ENCODE measurements around the gene OR2B6. TPM values are rescaled to one million over a fixed set of nuclear protein-coding genes. Genes with fewer than 3 reads are reported as not detected.

Gene OR2B6
- total RNA-seq, 1 experiment from 2014 or later, result 1.6 TPM

DNA sequence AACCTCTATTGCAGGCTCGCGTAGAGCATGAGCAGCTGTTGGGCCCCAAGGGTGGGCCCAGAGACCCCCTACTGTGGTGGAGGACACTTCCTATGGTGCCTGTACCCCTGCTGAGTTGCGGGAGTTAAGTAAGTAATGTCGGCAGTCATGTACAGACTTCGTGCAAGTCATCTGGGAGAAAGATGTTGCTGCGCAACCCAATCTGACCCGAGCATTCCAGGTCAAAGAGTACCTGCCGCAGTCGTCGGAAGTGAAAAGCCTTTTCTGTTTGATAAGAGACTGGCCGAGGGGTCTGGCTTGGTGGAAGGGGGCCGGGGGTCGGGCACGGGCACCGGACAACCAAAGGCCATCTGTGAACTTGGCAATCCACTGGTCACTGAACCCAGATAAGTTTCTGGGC is 44.3 kb downstream of the OR2B6 start:
- POLR2A ChIA-PET (ENCODE audit: unreplicated experiment), result no interaction called here
- H3K4me1 ChIP-seq (replicated peaks; ENCODE audit: insufficient read depth), result no peaks in the 10 kb centered on the region
- no peak overlapping the region for H3K27ac ChIP-seq
- no peaks in the 10 kb centered on the region for H3K9me3 ChIP-seq (ENCODE audit: insufficient read depth, low read depth)
- H3K4me3 ChIP-seq, result no peak overlapping the region
- H3K9me2 ChIP-seq (ENCODE audit: insufficient read depth), result no peaks in the 10 kb centered on the region
- intact Hi-C loops (cut with micrococcal nuclease; ENCODE audit: unreplicated experiment), result no loop called here
- H3K27me3 ChIP-seq (ENCODE audit: insufficient read depth, low read depth), result no peaks in the 10 kb centered on the region
- no peaks in the 10 kb centered on the region for H3K79me2 ChIP-seq (ENCODE audit: low read depth)
- DNase-seq, result no peak
- H3K36me3 ChIP-seq (ENCODE audit: low read depth), result no peaks in the 10 kb centered on the region
- H3F3A ChIP-seq (ENCODE audit: insufficient read depth, low read depth), result no peaks in the 10 kb centered on the region
- BruUV-seq (replicated peaks), result no TSS peak
- H2AFZ ChIP-seq, result no peak overlapping the region
- no peak for TF ChIP-seq EZH2 (IDR thresholded peaks at IDR 0.05; ENCODE audit: low read depth)
- TF ChIP-seq, protein P1, sequence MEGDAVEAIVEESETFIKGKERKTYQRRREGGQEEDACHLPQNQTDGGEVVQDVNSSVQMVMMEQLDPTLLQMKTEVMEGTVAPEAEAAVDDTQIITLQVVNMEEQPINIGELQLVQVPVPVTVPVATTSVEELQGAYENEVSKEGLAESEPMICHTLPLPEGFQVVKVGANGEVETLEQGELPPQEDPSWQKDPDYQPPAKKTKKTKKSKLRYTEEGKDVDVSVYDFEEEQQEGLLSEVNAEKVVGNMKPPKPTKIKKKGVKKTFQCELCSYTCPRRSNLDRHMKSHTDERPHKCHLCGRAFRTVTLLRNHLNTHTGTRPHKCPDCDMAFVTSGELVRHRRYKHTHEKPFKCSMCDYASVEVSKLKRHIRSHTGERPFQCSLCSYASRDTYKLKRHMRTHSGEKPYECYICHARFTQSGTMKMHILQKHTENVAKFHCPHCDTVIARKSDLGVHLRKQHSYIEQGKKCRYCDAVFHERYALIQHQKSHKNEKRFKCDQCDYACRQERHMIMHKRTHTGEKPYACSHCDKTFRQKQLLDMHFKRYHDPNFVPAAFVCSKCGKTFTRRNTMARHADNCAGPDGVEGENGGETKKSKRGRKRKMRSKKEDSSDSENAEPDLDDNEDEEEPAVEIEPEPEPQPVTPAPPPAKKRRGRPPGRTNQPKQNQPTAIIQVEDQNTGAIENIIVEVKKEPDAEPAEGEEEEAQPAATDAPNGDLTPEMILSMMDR (conservative IDR thresholded peaks at IDR 0.05), result no peak
- no peak overlapping the region for H3K4me2 ChIP-seq
- no peaks in the 10 kb centered on the region for H4K20me1 ChIP-seq (ENCODE audit: insufficient read depth)
- CTCF ChIA-PET, result no interaction called here

DNA sequence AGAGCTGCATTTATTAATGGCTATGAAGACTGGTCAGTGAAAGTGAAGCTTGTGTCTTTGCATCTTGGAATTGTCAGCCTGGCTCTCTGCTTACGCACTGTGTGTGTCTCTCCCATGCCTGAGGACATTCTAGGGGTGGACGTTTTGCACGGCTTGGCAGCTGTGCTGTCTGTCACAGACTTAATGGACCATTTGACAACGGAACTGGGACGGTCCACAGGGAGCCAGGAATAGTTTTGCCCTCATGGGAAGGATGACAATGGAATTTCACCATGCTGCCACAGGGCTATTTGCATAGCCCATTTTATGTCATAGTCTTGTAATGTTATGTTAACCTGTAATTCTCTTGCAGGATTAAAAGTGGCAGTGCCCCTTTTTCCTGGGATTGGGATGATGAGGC is 44.7 kb downstream of the OR2B6 start:
- Histone ChIP-seq H3K27me3 (ENCODE audit: insufficient read depth, low read depth) (no peaks in the 10 kb centered on the region), H3K9me2 (ENCODE audit: insufficient read depth) (no peaks in the 10 kb centered on the region), H3K79me2 (ENCODE audit: low read depth) (no peaks in the 10 kb centered on the region), H3K4me3 (no peak overlapping the region), H2AFZ (no peak overlapping the region), H3K9me3 (ENCODE audit: insufficient read depth, low read depth) (no peaks in the 10 kb centered on the region), H3K27ac (no peak overlapping the region), H3K36me3 (ENCODE audit: low read depth) (no peaks in the 10 kb centered on the region), H3K4me2 (no peak overlapping the region), H4K20me1 (ENCODE audit: insufficient read depth) (no peaks in the 10 kb centered on the region), H3K4me1 (replicated peaks; ENCODE audit: insufficient read depth) (no peaks in the 10 kb centered on the region), H3F3A (ENCODE audit: insufficient read depth, low read depth) (no peaks in the 10 kb centered on the region)
- CTCF ChIA-PET, result no interaction called here
- intact Hi-C loops (cut with micrococcal nuclease; ENCODE audit: unreplicated experiment), result no loop called here
- TF ChIP-seq EZH2 (IDR thresholded peaks at IDR 0.05; ENCODE audit: low read depth), result no peak
- TF ChIP-seq, protein P1 (conservative IDR thresholded peaks at IDR 0.05), result no peak
- no TSS peak for BruUV-seq (replicated peaks)
- DNase-seq, result no peak
- POLR2A ChIA-PET (ENCODE audit: unreplicated experiment), result no interaction called here

DNA sequence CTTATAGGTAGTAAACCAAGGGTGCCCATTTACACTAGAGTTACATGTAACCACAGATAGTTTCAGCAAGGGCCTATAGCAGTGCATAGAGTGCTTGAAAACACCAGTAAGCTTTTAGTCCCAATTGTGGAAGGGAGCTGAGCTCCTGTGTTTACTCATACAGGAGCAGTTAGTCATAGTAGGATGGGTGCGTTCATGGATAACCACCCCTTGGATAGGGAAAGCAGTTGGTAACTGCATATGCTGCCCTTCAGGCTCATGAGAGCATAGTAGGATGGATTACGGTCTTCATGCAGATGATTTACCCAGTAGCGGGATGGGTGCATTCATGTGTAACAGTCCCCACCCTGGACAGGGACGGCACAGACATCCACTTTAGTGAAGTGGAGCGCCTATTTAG is 45.1 kb downstream of the OR2B6 start:
- no peaks in the 10 kb centered on the region for H3K79me2 ChIP-seq (ENCODE audit: low read depth)
- H3K4me1 ChIP-seq (replicated peaks; ENCODE audit: insufficient read depth), result no peaks in the 10 kb centered on the region
- CTCF ChIA-PET, result no interaction called here
- H4K20me1 ChIP-seq (ENCODE audit: insufficient read depth), result no peaks in the 10 kb centered on the region
- H2AFZ ChIP-seq, result no peak overlapping the region
- DNase-seq, result no peak
- H3K36me3 ChIP-seq (ENCODE audit: low read depth), result no peaks in the 10 kb centered on the region
- no peak overlapping the region for H3K4me3 ChIP-seq
- no peaks in the 10 kb centered on the region for H3K9me2 ChIP-seq (ENCODE audit: insufficient read depth)
- H3F3A ChIP-seq (ENCODE audit: insufficient read depth, low read depth), result no peaks in the 10 kb centered on the region
- H3K27ac ChIP-seq, result no peak overlapping the region
- POLR2A ChIA-PET (ENCODE audit: unreplicated experiment), result no interaction called here
- BruUV-seq (replicated peaks), result no TSS peak
- no peak overlapping the region for H3K4me2 ChIP-seq
- TF ChIP-seq, protein P1 (conservative IDR thresholded peaks at IDR 0.05), result no peak
- no peak for TF ChIP-seq EZH2 (IDR thresholded peaks at IDR 0.05; ENCODE audit: low read depth)
- intact Hi-C loops (cut with micrococcal nuclease; ENCODE audit: unreplicated experiment), result no loop called here
- H3K27me3 ChIP-seq (ENCODE audit: insufficient read depth, low read depth), result no peaks in the 10 kb centered on the region
- no peaks in the 10 kb centered on the region for H3K9me3 ChIP-seq (ENCODE audit: insufficient read depth, low read depth)
